ENCODE data around the gene CUL5.
"Not testable (repeated sequence)": the region's sequence is repeated elsewhere in the genome, so short reads cannot be mapped to it uniquely, and the experiment has no call there.

The CUL5 gene

GRCh38 chr11:108128772-108129171 lies 120.1 kb downstream of the CUL5 start:
- no peak for TF ChIP-seq CTCF (IDR thresholded peaks at IDR 0.05; ENCODE audit: borderline replicate concordance, insufficient read depth, low read depth, low read length)
- no peak overlapping the region for H3K4me3 ChIP-seq (ENCODE audit: low read depth, low read length)

GRCh38 chr11:108131993-108132392 lies 123.3 kb downstream of the CUL5 start:
- no peak overlapping the region for H3K4me3 ChIP-seq (ENCODE audit: low read depth, low read length)
- no peak for TF ChIP-seq CTCF (IDR thresholded peaks at IDR 0.05; ENCODE audit: borderline replicate concordance, insufficient read depth, low read depth, low read length)

- H3K4me3 ChIP-seq (ENCODE audit: low read depth, low read length) = not testable (repeated sequence)
These were observed 124.4 kb downstream of the CUL5 start for GRCh38 chr11:108132993-108133538.

DNA sequence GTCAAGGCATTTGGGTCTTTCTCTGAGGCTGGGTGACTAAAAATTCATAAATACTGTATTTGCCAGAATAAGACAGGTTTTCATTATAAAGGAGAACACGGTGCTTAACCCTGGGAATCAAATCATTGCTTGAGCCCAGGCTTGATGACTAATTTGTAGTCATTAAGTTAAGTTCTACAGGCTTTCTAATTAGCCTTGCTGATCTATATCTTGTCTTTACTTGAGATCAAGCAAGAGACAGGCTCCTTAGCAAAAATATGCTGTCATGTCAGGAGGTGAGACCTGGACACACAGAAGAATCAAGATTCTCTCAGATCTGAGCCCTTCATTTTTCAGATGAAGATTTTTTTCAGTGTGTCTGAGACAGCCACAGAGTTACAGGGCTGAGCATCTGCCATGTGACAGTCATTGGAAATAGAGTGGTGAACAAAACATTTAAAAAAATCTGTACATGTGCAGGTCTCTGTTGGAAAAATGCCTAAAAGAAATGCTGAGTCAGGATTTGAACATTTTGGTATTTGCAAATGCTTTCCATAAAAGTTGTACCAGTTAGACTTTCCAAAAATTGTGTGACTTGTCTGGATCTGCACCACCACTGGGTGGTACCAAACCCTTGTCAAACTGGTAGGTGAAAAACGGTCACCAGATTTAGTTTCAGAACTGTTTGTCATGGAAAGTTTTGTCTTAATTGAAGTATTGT lies 127.3 kb downstream of the CUL5 start:
- TF ChIP-seq CTCF (IDR thresholded peaks at IDR 0.05; ENCODE audit: borderline replicate concordance, insufficient read depth, low read depth, low read length) = peak; percentile 20; the same call in 1 of the 2 replicates
- H3K4me3 ChIP-seq (ENCODE audit: low read depth, low read length) = no peak overlapping the region

DNA sequence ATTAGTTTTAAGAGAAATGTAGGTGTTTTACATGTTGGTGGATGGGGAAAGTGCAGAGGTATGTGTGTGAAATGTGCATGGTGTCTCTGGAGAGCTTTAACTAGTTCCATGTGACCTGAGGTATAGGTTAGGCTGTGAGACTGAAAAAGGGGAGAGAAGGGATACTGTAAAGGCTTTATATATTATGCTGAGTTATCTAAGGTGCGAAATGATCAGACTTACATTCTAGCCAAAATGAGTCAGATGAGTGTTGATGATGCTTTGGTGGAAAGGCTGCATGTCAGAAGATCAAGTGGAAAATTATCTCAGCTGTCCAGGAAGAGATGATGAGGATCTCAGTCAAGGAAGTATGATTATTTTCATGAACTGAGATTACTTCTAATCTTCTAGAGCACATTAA lies 128.5 kb downstream of the CUL5 start:
- no peak for TF ChIP-seq CTCF (IDR thresholded peaks at IDR 0.05; ENCODE audit: borderline replicate concordance, insufficient read depth, low read depth, low read length)

GRCh38 chr11:108142304-108142703 lies 133.6 kb downstream of the CUL5 start:
- no peak for TF ChIP-seq CTCF (IDR thresholded peaks at IDR 0.05; ENCODE audit: borderline replicate concordance, insufficient read depth, low read depth, low read length)
- no peak overlapping the region for H3K4me3 ChIP-seq (ENCODE audit: low read depth, low read length)

More for the DNA sequence above, 128.5 kb downstream of the CUL5 start:
- H3K4me3 ChIP-seq (ENCODE audit: low read depth, low read length) = no peak overlapping the region

- no peak for TF ChIP-seq CTCF (IDR thresholded peaks at IDR 0.05; ENCODE audit: borderline replicate concordance, insufficient read depth, low read depth, low read length)
- no peak overlapping the region for H3K4me3 ChIP-seq (ENCODE audit: low read depth, low read length)
These were observed 135.9 kb downstream of the CUL5 start for GRCh38 chr11:108144615-108145014.
